Activated CD8-positive, alpha-beta memory T cell treated with anti-CD3 and anti-CD28 coated beads, Interleukin-2, amount 10 ng/mL, durations not matched to agents 7 days and 5 days (primary cell): ENCODE results near the gene CAP2. TPM values are rescaled to one million over a fixed set of nuclear protein-coding genes. Genes with fewer than 3 reads are reported as not detected.
"Not testable (repeated sequence)": the region's sequence is repeated elsewhere in the genome, so short reads cannot be mapped to it uniquely, and the experiment has no call there.

Experiments used
- ATAC-seq: fragments of 150-1000 bp; cut with Tn5 transposase; one replicate; pipeline ENCODE4 v1.10.0; 2021; ENCODE audit warnings: moderate library complexity
- CTCF ChIA-PET: fragments of 350-600 bp; sonication (Branson Sonifier 250); formaldehyde crosslinking; loops from one replicate; lab custom pipeline; 2021; ENCODE audit warnings: antibody characterized with exemption; lab: Charles Lee
- DNase-seq: peaks from one replicate; pipeline ENCODE4 v3.0.0-alpha.2; 2020
- H3K27ac Mint-ChIP-seq: one replicate; pipeline ENCODE4 v1.8.0; 2021; ENCODE audit warnings: mild to moderate bottlenecking, mixed read lengths
- H3K27me3 Mint-ChIP-seq: one replicate; pipeline ENCODE4 v1.8.0; 2021; ENCODE audit warnings: mixed read lengths
- H3K36me3 Mint-ChIP-seq: one replicate; pipeline ENCODE4 v1.8.0; 2021; ENCODE audit warnings: mild to moderate bottlenecking, mixed read lengths
- H3K4me1 Mint-ChIP-seq: one replicate; pipeline ENCODE4 v1.8.0; 2021; ENCODE audit warnings: mixed read lengths
- H3K4me3 Mint-ChIP-seq: one replicate; pipeline ENCODE4 v1.8.0; 2021; ENCODE audit warnings: mild to moderate bottlenecking, moderate library complexity, mixed read lengths
- H3K9me3 Mint-ChIP-seq: one replicate; pipeline ENCODE4 v1.8.0; 2022; ENCODE audit warnings: low read depth, mixed read lengths
- total RNA-seq, 2 experiments: library from RNA; stranded (reverse); gene quantifications; one replicate each; pipeline ENCODE4 v1.2.3, GENCODE V29; 2021

CAP2 gene
- total RNA-seq, 2 experiments from 2014 or later: not detected

- Mint-ChIP-seq H3K36me3 (no peaks in the 10 kb centered on the region), H3K27me3 (no peaks in the 10 kb centered on the region), H3K4me3 (no peak overlapping the region), H3K4me1 (no peaks in the 10 kb centered on the region), H3K9me3 (no peaks in the 10 kb centered on the region), H3K27ac (no peak overlapping the region)
- CTCF ChIA-PET: no interaction called here
- ATAC-seq (no peak), DNase-seq (no peak)
Measured at GRCh38 chr6:17429383-17430061, 36.1 kb downstream of the CAP2 start.

DNA sequence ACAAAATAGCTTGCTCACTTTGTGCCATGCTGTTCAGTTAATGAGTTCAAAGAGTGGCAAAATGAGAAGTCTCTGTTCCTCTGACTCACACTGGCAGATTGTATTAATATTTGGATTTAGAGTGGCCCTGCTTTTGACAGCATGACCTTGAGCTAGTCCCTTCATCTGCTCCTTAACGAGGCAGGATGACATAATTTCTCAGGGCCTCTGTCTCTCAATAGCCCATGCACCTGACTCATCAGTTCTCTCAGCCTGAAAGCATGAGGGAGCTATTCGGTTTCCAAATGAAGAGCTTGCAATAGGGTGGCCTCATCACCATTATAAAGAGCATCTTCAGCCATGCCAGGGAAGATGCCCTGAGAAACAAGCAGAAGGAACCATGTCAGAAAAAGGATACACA is 38.2 kb downstream of the CAP2 start:
- Mint-ChIP-seq H3K36me3 (no peaks in the 10 kb centered on the region), H3K4me1 (no peaks in the 10 kb centered on the region), H3K27ac (no peak overlapping the region), H3K9me3 (no peaks in the 10 kb centered on the region), H3K4me3 (no peak overlapping the region), H3K27me3 (no peaks in the 10 kb centered on the region)
- DNase-seq: no peak
- ATAC-seq: no peak
- CTCF ChIA-PET: no interaction called here

GRCh38 chr6:17432356-17432755 is 39.0 kb downstream of the CAP2 start:
- Mint-ChIP-seq H3K9me3 (no peaks in the 10 kb centered on the region), H3K27me3 (no peaks in the 10 kb centered on the region), H3K4me1 (no peaks in the 10 kb centered on the region), H3K36me3 (no peaks in the 10 kb centered on the region), H3K27ac (no peak overlapping the region), H3K4me3 (no peak overlapping the region)
- CTCF ChIA-PET: no interaction called here
- DNase-seq: no peak
- no peak for ATAC-seq

GRCh38 chr6:17439243-17439993 is 46.0 kb downstream of the CAP2 start:
- CTCF ChIA-PET: no interaction called here
- no peak overlapping the region for H3K27ac Mint-ChIP-seq
- no peak for DNase-seq
- no peaks in the 10 kb centered on the region for H3K27me3 Mint-ChIP-seq
- no peaks in the 10 kb centered on the region for H3K9me3 Mint-ChIP-seq
- H3K36me3 Mint-ChIP-seq: no peaks in the 10 kb centered on the region
- no peaks in the 10 kb centered on the region for H3K4me1 Mint-ChIP-seq
- H3K4me3 Mint-ChIP-seq: no peak overlapping the region
- no peak for ATAC-seq

DNA sequence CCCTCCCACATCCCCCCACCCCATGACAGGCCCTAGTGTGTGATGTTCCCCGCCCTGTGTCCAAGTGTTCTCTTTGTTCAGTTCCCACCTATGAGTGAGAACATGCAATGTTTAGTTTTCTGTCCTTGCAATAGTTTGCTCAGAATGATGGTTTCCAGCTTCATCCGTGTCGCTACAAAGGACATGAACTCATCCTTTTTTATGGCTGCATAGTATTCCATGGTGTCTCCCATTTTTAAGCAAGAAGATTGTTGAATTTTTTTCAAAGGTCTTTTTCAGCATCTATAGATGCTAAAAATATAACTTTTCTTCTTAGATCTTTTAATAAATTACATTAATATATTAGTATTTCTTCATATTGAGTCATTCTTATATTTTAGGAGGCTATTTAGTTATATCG is 47.4 kb downstream of the CAP2 start:
- H3K4me1 Mint-ChIP-seq, H3K36me3 Mint-ChIP-seq, H3K4me3 Mint-ChIP-seq, H3K27ac Mint-ChIP-seq, CTCF ChIA-PET, H3K9me3 Mint-ChIP-seq, DNase-seq, H3K27me3 Mint-ChIP-seq, ATAC-seq: not testable (repeated sequence)

DNA sequence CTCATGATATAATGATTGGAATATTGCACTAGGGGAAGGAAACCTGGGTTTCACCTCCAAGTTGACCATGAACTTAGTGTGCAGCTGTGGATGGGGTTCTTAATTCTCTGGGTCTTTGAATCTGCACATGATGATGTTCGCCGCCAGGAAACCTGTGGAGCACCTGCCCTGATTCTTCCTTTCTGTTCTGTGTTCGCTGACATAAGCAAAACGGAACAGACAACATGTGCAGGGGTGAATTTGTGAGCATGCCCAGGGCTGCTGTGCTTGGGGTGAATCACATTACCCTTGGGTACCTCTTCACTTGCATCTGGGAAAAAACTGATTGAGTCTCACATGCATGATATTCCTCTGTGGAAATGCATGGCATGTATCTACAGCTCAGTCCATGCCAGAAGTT is 48.8 kb downstream of the CAP2 start:
- H3K27ac Mint-ChIP-seq: no peak overlapping the region
- H3K4me1 Mint-ChIP-seq: no peaks in the 10 kb centered on the region
- H3K36me3 Mint-ChIP-seq: no peaks in the 10 kb centered on the region
- ATAC-seq (no peak), DNase-seq (no peak)
- H3K27me3 Mint-ChIP-seq: peaks cover 5% of the 10 kb centered on the region
- H3K9me3 Mint-ChIP-seq: no peaks in the 10 kb centered on the region
- no peak overlapping the region for H3K4me3 Mint-ChIP-seq
- CTCF ChIA-PET: no interaction called here

- CTCF ChIA-PET: no interaction called here
- Mint-ChIP-seq H3K4me3 (no peak overlapping the region), H3K36me3 (no peaks in the 10 kb centered on the region), H3K9me3 (no peaks in the 10 kb centered on the region), H3K4me1 (no peaks in the 10 kb centered on the region), H3K27me3 (peaks cover 5% of the 10 kb centered on the region), H3K27ac (no peak overlapping the region)
- DNase-seq (no peak), ATAC-seq (no peak)
Measured at GRCh38 chr6:17446713-17447112, 53.3 kb downstream of the CAP2 start.

- CTCF ChIA-PET: no interaction called here
Measured at GRCh38 chr6:17448165-17448564, 54.8 kb downstream of the CAP2 start.

GRCh38 chr6:17450397-17450796 is 57.0 kb downstream of the CAP2 start:
- no peaks in the 10 kb centered on the region for H3K36me3 Mint-ChIP-seq
- DNase-seq: no peak
- no peak overlapping the region for H3K4me3 Mint-ChIP-seq
- no peaks in the 10 kb centered on the region for H3K9me3 Mint-ChIP-seq
- peaks cover 5% of the 10 kb centered on the region for H3K27me3 Mint-ChIP-seq
- CTCF ChIA-PET: no interaction called here
- H3K27ac Mint-ChIP-seq: no peak overlapping the region
- H3K4me1 Mint-ChIP-seq: no peaks in the 10 kb centered on the region
- no peak for ATAC-seq

More at GRCh38 chr6:17448165-17448564, 54.8 kb downstream of the CAP2 start:
- no peaks in the 10 kb centered on the region for H3K4me1 Mint-ChIP-seq
- H3K9me3 Mint-ChIP-seq: no peaks in the 10 kb centered on the region
- ATAC-seq: no peak
- no peak for DNase-seq
- peaks cover 5% of the 10 kb centered on the region for H3K27me3 Mint-ChIP-seq
- no peak overlapping the region for H3K27ac Mint-ChIP-seq
- no peak overlapping the region for H3K4me3 Mint-ChIP-seq
- no peaks in the 10 kb centered on the region for H3K36me3 Mint-ChIP-seq

DNA sequence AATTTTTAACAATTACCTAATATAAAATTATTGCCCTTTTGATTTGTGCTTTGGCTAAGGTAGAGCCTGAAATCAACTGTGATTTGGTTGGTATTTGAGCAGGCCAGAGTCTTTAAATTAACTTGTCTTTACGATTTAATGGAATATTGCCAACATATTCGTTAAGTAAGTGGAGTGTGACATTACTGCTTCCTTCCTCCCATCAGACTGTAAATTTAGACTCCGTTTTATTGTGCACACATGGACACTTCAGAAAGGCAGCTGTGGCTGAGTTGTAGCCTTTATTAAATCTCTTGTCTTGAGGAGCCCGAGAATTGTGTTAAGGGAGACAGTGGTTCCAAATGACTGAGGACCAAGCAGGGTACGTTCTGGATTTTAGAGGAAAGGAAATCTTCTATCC is 57.4 kb downstream of the CAP2 start:
- CTCF ChIA-PET: no interaction called here
- Mint-ChIP-seq H3K4me1 (no peaks in the 10 kb centered on the region), H3K27ac (no peak overlapping the region), H3K27me3 (peaks cover 5% of the 10 kb centered on the region), H3K36me3 (no peaks in the 10 kb centered on the region), H3K4me3 (no peak overlapping the region), H3K9me3 (no peaks in the 10 kb centered on the region)
- no peak for DNase-seq
- no peak for ATAC-seq

DNA sequence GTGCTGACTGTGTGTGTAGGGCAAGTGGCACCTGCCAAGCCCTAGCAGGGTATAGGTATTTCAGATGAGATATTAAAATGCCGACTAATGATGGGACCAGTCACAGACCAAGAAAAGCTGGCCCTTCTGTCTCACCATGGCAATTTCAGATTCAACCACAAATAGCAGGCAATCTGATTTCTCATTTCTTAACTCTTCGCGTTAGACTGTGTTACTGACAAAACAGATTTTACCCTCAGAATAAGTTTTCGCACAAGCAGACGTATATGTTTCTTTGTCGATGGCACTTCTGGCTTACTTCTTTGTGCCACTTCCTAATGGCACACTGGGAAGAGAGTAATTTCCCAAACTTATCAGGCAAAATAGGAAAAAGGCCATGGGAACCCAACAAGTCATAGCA is 58.7 kb downstream of the CAP2 start:
- Mint-ChIP-seq H3K36me3 (no peaks in the 10 kb centered on the region), H3K9me3 (no peaks in the 10 kb centered on the region), H3K4me1 (no peaks in the 10 kb centered on the region), H3K27ac (no peak overlapping the region), H3K4me3 (no peak overlapping the region), H3K27me3 (peaks cover 2% of the 10 kb centered on the region)
- CTCF ChIA-PET: no interaction called here
- ATAC-seq (no peak), DNase-seq (no peak)

GRCh38 chr6:17454316-17455005 is 61.1 kb downstream of the CAP2 start:
- Mint-ChIP-seq H3K4me3 (no peak overlapping the region), H3K4me1 (no peaks in the 10 kb centered on the region), H3K27ac (no peak overlapping the region), H3K27me3 (peaks cover 13% of the 10 kb centered on the region), H3K9me3 (no peaks in the 10 kb centered on the region), H3K36me3 (no peaks in the 10 kb centered on the region)
- ATAC-seq (no peak), DNase-seq (no peak)
- CTCF ChIA-PET: no interaction called here

DNA sequence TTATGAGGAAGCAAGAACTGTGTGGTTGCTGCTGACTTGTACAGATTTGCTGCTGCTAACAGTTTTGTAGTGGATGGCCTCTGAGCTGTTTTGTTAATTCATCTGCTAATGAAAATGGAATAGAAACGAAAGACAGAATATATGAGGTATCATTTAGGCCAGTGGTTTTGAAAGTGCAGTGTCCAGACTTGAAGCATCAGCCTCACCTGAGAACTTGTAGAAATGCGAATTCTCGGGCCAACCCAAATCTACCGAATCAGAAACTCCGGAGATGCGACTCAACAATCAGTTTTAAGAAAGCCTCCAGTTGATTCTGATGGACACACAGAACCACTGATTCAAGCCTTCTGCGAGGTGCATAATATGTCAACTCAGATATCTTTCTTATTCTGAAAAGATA is 62.5 kb downstream of the CAP2 start:
- no peak overlapping the region for H3K4me3 Mint-ChIP-seq
- H3K9me3 Mint-ChIP-seq: no peaks in the 10 kb centered on the region
- no peaks in the 10 kb centered on the region for H3K4me1 Mint-ChIP-seq
- DNase-seq: no peak
- no peaks in the 10 kb centered on the region for H3K36me3 Mint-ChIP-seq
- CTCF ChIA-PET: no interaction called here
- no peak for ATAC-seq
- no peak overlapping the region for H3K27ac Mint-ChIP-seq
- H3K27me3 Mint-ChIP-seq: peaks cover 18% of the 10 kb centered on the region

GRCh38 chr6:17456711-17457110 is 63.3 kb downstream of the CAP2 start:
- ATAC-seq (no peak), DNase-seq (no peak)
- CTCF ChIA-PET: no interaction called here
- peaks cover 18% of the 10 kb centered on the region for H3K27me3 Mint-ChIP-seq
- H3K27ac Mint-ChIP-seq: no peak overlapping the region
- H3K4me1 Mint-ChIP-seq: no peaks in the 10 kb centered on the region
- H3K4me3 Mint-ChIP-seq: no peak overlapping the region
- no peaks in the 10 kb centered on the region for H3K36me3 Mint-ChIP-seq
- no peaks in the 10 kb centered on the region for H3K9me3 Mint-ChIP-seq
